K562 (cell line): Measurements from ENCODE around the gene EPN2. TPM values are rescaled to one million over a fixed set of nuclear protein-coding genes. Genes with fewer than 3 reads are reported as not detected.

Experiments
- CREM ChIP-seq: IDR thresholded peaks from 2 replicates; pipeline ENCODE4 v1.6.1; 2014; ENCODE audit warnings: antibody characterized with exemption, low read depth
- GATA2 ChIP-seq: sonication (generic); formaldehyde crosslinking; IDR thresholded peaks from 2 replicates; pipeline ENCODE4 v1.4.0; 2020; ENCODE audit warnings: mild to moderate bottlenecking, missing genetic modification reagents
- GTF2F1 ChIP-seq: IDR thresholded peaks from 2 replicates; pipeline ENCODE4 v1.6.1; 2011; ENCODE audit warnings: low read depth, low read length, improper control_type of control experiment
- MAX ChIP-seq: sonication (generic); formaldehyde crosslinking; IDR thresholded peaks from 2 replicates; pipeline ENCODE4 v1.9.0; 2022; ENCODE audit warnings: mild to moderate bottlenecking, missing genetic modification reagents
- MITF ChIP-seq: IDR thresholded peaks from 2 replicates; pipeline ENCODE4 v1.6.1; 2014; ENCODE audit warnings: antibody characterized with exemption
- NR2F6 ChIP-seq: fragments of 450-650 bp; formaldehyde crosslinking; IDR thresholded peaks from 2 replicates; pipeline ENCODE4 v1.4.0; 2020; ENCODE audit warnings: mild to moderate bottlenecking
- RCOR1 ChIP-seq, 2 experiments: IDR thresholded peaks; 2 replicates each; pipeline ENCODE4 v1.6.1; 2012; ENCODE audit warnings: low read depth in 2 of 2, low read length in 2 of 2, borderline replicate concordance in 1 of 2, improper control_type of control experiment in 1 of 2
- RFX5 ChIP-seq: IDR thresholded peaks from 2 replicates; pipeline ENCODE4 v1.6.1; 2011; ENCODE audit warnings: low read depth, mild to moderate bottlenecking, improper control_type of control experiment, low read length
- SP2 ChIP-seq: IDR thresholded peaks from 2 replicates; pipeline ENCODE4 v1.6.1; 2011; ENCODE audit warnings: mild to moderate bottlenecking, low read depth, low read length, moderate library complexity; ENCODE audit not compliant: poor library complexity, severe bottlenecking; ENCODE audit errors: extremely low read depth
- TRIM24 ChIP-seq, 2 experiments: fragments of 450-650 bp; IDR thresholded peaks; 2 replicates each; pipeline ENCODE4 v1.6.1; 2016
- ZBTB12 ChIP-seq: fragments of 250-450 bp; sonication (Bioruptor Pico); IDR thresholded peaks from 2 replicates; pipeline ENCODE4 v1.4.0; 2020
- ZBTB40 ChIP-seq, 2 experiments: fragments of 450-650 bp in 1 of 2; sonication (generic) in 1 of 2; formaldehyde crosslinking in 1 of 2; IDR thresholded peaks; 2 replicates each; pipeline versions ENCODE4 v1.7.1 to v1.9.0; 2016 to 2022; ENCODE audit warnings: inconsistent platforms in 1 of 2, mild to moderate bottlenecking in 1 of 2, missing genetic modification reagents in 1 of 2
- ZNF644 ChIP-seq: fragments of 200-800 bp; sonication (Bioruptor generic); IDR thresholded peaks from 2 replicates; pipeline ENCODE4 v1.6.1; 2016; ENCODE audit warnings: low read depth, missing genetic modification characterization, missing compliant biosample characterization
- ZNF699 ChIP-seq: fragments of 250-450 bp; sonication (Bioruptor Pico); IDR thresholded peaks from 2 replicates; pipeline ENCODE4 v1.8.0; 2021; ENCODE audit warnings: mild to moderate bottlenecking, moderate library complexity; ENCODE audit not compliant: insufficient replicate concordance
- polyA plus RNA-seq, 8 experiments: library from polyadenylated mRNA; depleted of rRNA in 4 of 8; stranded (reverse) in 5 of 8; unstranded in 3 of 8; fragments of >200 nt; fragmentation: Nextera tagmentation in 2 of 8; fragmentation: Illumina TruSeq in 1 of 8; extraction: Ambion mirVana in 2 of 8; extraction: Trizol in 1 of 8; gene quantifications; 2 replicates each; pipeline versions ENCODE4 v1.2.1 to v1.2.3, GENCODE V29; 2011 to 2014; ENCODE audit warnings: inconsistent platforms in 1 of 8, missing spikeins in 1 of 8
- total RNA-seq, 7 experiments: library from RNA; depleted of rRNA in 6 of 7; stranded (reverse); fragments of >200 nt in 6 of 7; fragmentation: Illumina TruSeq in 2 of 7; extraction: Trizol in 2 of 7; gene quantifications; 2 replicates each; pipeline versions ENCODE4 v1.2.1 to v1.2.3, GENCODE V29; 2011 to 2021; ENCODE audit warnings: low replicate concordance in 1 of 7

The EPN2 gene
- total and polyA plus RNA-seq, 9 of the 15 experiments (the other 6 are each of a cell fraction or from before 2014, with no cell fraction given): 1.0 to 12.9 (median 8.9) TPM

GRCh38 chr17:19270704-19271611 is 33.8 kb downstream of the EPN2 start (continued):
- TF ChIP-seq ZBTB40 (IDR thresholded peaks at IDR 0.05): no peak
- no peak for TF ChIP-seq ZBTB40 (CRISPR knock-in tag; IDR thresholded peaks at IDR 0.05)
- no peak for TF ChIP-seq NR2F6 (CRISPR knock-in tag)
- TF ChIP-seq GATA2 (CRISPR knock-in tag): peak; percentile 67
- peak; percentile 71 to 73 for TF ChIP-seq TRIM24 (IDR thresholded peaks at IDR 0.05)
- no peak for TF ChIP-seq MITF
- TF ChIP-seq SP2: no peak
- TF ChIP-seq GTF2F1: no peak
- no peak for TF ChIP-seq ZNF644
- no peak for TF ChIP-seq ZNF699 (CRISPR knock-in tag)
- peak; percentile 60 for TF ChIP-seq CREM
- TF ChIP-seq RFX5: no peak
- no peak for TF ChIP-seq ZBTB12 (CRISPR knock-in tag)
- 0 out of 4 replicates have a peak, but pooled peaks of 1 of the 2 experiments have one; percentile 18 for TF ChIP-seq RCOR1 (IDR thresholded peaks at IDR 0.05; ENCODE audit: borderline replicate concordance in 1 of 2, low read depth in 2 of 2, low read length in 2 of 2)
- TF ChIP-seq MAX: peak; percentile 33; the same call in 1 of the 2 replicates
